Left lobe of liver (tissue), 2 donors: ENCODE data around the gene OPRL1. TPM values are rescaled to one million over a fixed set of nuclear protein-coding genes. Genes with fewer than 3 reads are reported as not detected.

Experiments used
- ATAC-seq: fragments of 200-7000 bp; cut with Tn5 transposase; one replicate; pipeline ENCODE4 v1.9.1; 2020; ENCODE audit warnings: mild to moderate bottlenecking, moderate library complexity
- DNase-seq: peaks from one replicate; pipeline ENCODE4 v3.0.0-alpha.2; 2020; ENCODE audit warnings: low spot score
- total RNA-seq: library from RNA; stranded (reverse); gene quantifications from one replicate; pipeline ENCODE4 v1.2.1, GENCODE V29; 2021
- donor health status: DM: no; HTN: no; CAD: no; lungs with moderate emphysema.
- donor health status: DM: no; HTN: yes; CAD: no.

Gene OPRL1
- total RNA-seq: 0.15 TPM

DNA sequence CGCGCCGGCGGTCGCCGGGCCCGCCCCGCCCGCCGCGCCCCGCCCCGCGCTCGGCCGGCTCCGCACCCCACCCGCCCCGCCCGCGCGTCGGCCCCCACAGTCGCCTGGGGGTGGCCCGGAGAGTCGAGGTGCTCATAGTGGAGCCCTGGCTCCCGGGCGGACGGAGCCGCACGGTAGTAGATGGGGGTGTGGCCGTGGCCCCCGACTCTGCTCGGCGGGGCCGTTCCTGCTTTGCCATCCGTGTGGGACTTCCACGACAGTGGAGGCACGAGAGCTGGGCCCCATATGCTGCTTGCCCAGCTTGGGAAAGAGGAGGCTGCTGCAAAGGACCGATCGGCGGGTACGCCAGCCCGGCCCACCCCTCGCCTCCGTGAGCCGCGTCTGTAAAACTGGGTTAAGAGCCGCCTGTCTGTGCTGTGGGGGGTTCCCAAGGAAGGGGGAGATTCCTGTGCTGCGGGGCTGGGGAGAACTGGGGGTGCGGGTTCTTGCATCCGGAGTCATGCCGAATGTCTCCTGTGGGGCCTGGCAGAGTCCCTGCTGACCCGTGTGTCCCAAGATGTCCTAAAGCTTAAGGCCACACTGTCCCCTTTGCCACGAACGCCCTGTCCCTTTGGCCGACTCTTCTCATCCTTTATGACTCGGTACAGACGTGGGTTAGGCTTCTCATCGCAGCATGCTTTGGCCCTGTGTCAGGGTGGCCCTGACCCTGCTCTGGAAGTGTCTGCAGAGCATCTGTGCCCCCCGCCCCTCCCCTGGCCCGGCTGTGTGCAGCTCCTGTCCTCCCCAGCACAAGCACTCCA, at the start of gene OPRL1:
OPRL1 (plus strand) TSS at position 70 of the 800 bp plus-strand sequence. CDS start 12,639 bp downstream, outside the sequence.
- no peak for ATAC-seq
- no peak for DNase-seq

DNA sequence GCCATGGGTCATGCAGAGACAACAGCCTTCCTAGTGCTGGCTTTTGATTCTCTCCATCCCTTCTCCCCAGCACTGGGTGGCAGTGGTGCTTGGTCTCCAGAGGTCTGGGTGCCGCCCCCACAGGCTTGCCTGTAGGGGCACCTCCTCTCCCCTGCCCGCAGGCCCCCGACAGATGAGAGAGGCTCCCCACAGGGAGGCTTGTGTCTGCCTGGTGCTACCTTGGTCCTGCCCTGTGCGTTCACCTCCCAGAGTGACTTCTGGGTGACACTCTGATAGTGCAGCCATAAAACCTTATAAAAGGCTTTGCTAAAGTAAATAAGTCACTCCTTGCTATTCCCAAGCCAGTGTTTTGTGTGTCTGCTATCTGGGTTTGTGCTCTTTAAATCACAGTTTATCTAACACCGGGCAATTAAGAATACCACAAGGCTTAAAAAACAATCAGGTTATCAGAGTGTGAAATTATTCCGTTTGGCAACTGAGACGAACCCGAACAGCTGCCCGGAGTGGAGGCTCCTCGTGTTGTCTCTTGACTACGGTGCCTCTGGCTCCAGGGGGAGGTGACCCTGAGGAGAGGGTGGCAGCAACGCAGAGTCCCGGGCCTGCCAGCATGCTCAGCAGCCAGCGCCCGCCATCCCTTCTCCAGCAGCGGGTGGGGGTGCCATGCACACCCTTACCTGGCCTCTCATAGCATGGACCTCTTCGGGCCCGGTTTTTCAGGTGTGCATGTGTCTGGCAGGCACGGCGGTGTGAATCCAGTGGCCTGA, 49.3 kb upstream of the OPRL1 start:
- DNase-seq: no peak
- no peak for ATAC-seq

DNA sequence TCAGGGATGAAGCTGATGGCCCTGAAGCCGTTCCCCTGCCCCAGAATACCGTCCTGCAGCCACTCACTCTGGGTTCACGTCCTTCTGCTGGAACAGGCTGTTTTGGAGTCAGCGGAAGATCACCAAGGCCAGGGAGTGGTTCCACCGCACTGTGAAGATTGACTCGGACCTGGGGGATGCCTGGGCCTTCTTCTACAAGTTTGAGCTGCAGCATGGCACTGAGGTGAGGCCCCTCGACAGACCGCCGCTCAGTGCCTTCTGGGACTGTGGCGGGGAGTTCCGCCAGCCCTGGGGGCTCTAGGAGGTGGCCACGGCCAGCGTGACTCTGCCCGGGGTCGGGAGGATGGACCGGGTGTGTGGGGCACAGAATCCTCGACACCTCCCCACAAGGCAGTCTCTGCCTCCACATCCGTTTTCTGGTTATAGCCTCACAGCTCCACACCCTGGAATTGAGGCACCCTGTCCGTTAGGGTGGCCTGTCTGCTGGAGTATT, 48.0 kb upstream of the OPRL1 start:
- DNase-seq: no peak

DNA sequence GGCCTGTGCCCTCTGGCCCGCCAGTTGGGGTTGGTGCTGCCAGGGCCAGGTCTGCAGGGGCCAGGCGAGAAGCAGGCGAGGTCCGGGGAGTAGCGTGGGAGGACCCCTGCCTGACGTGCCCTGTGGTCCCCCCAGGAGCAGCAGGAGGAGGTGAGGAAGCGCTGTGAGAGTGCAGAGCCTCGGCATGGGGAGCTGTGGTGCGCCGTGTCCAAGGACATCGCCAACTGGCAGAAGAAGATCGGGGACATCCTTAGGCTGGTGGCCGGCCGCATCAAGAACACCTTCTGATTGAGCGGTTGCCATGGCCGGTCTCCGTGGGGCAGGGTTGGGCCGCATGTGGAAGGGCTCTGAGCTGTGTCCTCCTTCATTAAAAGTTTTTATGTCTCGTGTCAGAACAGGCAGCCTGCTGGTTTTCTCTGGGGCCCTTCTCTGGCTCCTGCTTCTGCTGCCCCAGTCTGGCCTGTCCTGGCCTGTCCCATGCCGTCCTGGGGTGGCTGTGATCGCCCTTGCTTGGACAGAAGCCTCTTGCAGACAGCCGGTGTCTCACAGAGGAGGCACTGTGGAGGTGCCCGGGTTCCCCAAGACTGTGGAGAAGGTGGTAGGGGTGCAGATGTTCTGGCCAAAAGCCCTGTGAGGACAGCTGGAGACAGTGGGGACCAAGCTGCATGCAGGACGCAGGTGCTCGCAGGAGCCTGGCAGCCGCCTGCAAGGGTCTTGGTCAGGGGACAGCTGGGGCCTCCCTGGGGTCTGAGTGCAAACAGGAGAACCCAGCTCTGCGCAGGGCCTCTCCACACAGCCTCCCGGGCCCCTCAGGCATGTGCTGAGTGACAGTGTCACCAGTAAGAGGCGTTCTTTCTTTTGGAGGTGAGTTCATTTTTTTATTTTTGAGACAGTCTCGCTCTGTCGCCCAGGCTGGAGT, 46.9 kb upstream of the OPRL1 start:
- ATAC-seq: no peak

More for the DNA sequence above, 48.0 kb upstream of the OPRL1 start:
- no peak for ATAC-seq

DNA sequence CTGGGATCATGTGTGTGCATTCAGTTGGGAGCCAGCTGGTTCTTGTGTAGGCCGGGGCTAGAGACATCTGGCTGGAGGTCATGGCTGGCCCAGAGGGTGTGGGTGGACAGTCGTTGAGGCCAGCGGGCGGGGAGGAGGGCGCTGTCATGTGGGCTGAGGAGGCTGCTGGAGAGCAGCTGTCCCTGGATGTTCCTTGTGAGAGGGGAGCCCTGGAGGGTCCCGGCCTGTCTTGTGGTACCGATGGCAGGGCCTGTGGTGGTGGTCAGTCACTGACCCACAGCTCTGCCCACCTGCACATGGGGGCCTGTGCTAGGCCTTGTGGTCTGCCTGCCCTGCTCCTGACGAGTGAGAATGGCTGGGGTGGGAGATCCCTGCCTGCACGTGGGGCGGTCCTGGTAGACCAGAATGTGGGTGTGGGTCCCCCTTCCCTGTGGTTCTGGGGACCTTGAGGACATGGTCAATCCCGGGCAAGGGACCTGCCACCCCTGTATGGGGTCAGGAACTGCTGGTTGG, 45.8 kb upstream of the OPRL1 start:
- ATAC-seq: no peak
- no peak for DNase-seq

More for the DNA sequence above, 46.9 kb upstream of the OPRL1 start:
- DNase-seq: no peak

DNA sequence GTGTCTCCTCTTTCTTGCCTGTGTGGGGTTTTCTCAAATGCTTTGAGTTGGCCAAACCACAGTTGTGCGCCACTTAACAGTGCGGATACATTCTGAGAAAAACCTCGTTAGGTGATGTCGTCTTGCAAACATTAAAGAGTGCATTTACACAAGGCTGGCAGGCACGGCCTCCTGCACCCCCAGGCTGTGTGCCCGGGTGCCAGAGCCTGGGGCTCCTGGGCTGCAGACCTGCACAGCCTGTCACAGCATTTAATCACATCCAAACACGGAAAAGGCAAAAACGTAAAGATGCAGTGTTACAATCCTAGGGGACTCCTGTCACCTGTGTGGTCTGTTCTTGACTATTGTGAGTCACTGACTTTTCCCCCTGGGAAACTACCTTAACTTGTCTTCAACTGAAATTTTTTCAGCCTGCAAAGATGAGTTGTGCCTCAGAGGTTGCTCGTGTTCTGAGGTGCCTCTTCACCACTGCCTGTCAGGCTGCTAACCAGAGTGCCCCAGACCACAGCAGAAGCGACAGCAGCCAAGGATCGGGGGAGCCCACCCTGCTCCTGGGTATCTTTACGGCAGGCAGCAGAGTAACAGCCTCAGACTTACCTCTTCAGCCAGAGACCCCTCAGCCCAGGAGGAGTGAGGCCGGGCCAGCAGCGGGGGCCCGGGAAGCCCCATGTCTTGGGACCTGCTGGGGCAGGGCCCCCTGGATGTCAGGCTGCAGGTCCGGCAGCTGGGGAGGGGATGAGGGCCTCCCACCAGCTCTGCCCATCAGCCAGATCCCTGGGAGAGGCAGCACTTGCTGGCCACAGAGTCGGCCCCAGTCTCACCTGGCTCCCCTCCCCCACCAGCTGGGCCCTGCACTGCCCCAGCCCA, 44.6 kb upstream of the OPRL1 start:
- DNase-seq (no peak), ATAC-seq (no peak)

DNA sequence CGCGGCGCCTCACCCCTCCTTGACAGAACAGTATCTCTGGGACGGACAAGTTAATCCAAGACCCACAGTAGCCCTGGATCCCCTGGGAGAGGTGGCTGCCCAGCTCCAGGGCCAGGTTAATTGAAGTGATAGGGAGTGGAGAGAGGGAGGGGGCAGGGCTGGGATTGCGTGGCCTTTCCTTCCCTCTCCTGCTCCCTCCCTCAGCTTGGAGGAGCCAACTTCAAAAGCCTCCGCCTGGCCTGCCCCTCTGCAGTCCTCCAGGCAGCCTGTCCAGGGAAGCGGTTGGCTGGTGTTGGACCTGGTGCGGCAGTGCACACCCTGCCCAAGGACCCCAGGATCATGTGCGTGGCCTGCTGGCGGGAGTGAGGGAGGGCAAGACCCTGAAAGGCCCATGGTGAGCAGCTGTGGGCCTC, 43.9 kb upstream of the OPRL1 start, which contains the start of gene C20orf204:
C20orf204 (plus strand) TSS at position 250 of the 413 bp plus-strand sequence; CDS start at position 392, 142 bp downstream.
- ATAC-seq (no peak), DNase-seq (no peak)

DNA sequence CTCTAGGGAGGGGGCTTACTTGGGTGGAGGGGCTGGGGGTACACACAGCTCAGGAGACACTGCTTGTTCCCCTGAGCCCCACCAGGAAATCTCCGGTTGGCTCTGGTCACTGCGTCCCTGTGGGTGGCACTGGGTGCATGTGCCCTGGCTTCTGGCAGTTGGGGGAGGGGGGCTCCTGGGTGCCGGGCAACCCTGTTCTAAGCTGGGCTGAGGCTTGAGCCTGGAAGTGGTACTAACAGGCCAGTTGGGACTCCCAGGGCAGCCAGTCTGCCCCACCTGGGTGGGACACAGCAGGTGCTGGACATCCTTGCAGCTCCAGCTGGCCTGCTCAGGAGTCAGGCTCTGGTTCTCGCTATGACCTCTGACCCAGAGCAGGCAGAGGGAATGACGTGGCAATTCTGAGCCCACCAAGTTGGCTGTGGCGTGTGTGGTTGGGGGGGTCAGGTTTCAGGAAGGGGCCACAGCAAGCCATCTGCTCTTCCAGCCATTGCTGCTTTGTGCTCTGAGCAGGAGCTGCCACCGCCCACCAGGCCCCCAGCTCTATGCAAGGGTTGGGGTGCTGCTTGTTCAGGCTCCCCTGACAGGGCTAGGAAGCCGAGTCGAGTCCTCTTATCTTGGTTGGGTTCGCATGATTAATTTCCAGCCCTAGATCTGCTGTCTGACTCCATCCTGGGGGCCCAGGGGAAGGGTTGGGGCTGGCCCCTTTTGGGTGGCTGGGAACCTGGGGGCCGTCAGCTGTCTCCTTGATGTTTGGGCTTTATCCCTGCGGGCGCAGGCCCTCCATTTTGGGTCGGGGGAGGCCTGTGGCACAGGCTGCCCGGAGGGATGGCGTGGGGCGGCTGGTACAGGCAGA, 43.3 kb upstream of the OPRL1 start:
- no peak for ATAC-seq
- DNase-seq: no peak

DNA sequence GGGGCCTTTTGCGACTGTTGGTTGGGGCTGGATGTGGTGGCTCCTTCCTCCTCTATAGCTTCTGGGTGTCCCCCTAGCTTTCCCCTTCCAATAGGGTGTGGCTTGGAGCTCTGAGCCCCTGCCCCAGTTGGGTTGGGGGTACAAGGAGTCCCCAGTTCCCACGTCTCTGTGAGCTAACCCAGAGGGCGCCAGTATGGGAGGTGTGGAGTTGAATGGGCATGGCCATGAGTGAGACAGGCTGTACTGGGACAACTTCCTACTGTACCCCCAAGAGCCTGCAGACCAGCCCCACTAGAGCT, 42.7 kb upstream of the OPRL1 start:
- DNase-seq (no peak), ATAC-seq (no peak)

DNA sequence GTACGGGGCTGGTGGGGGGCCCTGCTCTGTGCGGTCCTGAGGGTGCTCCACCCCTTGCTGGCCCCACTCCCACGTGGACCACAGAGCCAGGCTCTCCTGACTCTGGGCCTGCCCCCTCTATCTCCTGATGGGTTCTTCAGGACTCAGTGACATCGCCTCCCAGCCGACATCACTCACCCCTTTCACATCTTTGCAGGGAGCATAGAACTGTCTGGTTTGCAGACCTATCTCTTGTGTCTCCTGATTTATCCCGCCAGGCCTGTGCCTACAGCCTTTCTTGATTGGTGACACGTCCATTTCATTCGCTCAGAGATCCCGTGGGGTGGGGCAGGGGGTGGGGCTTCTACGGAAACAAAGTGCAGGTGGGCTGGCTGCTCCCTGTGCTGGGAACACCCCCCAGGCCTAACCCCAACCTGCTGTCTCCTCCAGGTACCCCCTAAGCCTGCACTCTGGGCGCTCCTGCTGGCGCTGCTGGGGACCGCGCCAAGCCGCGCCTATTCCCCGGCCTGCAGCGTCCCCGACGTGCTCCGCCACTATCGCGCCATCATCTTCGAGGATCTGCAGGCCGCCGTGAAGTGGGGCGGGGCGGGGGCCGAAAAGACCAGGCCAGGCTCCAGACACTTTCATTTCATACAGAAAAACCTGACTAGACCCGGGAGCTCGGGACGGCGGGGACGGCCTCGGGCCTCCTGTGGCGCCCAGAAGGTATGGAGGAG, 42.2 kb upstream of the OPRL1 start:
- DNase-seq (no peak), ATAC-seq (no peak)

DNA sequence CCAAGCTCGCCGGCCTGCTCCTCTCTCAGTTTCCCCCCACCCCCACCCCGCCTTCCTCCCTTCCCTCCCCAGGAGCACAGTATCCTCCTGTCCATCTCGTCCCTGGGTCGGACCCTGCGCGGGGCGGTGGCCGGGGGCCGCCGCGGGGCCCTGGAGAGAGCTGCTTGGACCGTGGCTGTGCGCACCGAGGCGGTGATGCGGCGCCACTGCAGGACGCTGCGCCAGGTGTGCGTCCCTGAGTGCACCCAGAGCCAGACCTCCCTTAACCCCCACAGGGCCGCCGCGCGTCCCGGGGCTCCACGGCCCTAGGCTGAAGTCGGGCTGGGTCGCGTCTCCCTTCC, 41.7 kb upstream of the OPRL1 start:
- DNase-seq (no peak), ATAC-seq (peak; percentile 62)

DNA sequence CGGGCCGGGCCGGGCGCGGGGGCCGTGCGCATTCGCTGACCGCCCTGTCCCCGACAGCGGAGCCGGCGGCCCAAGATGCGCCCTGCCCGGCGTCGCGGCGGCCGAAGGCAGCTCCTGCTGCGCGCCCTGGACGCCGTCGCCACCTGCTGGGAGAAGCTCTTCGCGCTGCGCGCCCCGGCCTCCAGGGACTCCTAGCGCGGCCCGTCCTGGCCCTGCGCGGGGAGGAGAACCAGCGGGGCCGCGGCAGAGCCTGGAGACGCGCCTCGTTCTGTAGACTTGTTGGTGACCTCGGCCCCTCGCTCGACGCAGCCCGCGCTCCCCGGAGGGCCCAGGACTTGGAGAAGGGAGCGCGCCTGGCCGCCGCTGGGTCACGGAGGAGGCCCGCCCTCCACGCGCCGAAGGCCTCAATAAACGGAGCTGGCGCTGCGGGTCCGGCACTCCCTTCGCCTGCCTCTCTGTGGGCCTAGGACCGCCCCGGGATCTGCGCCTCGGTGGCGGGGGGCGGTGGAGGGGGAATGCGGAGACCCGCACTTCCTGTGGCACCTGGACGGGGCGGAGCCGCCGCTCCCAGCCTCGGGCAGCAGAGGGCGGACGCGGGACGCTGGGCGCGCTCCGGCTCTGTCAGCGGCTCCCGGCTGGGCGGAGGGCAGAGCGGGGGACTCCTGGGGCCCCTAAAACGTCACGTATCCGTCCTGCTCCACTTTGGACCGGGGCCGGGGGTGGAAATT, 41.2 kb upstream of the OPRL1 start:
- ATAC-seq (peak; percentile 89), DNase-seq (peak; percentile 82)

DNA sequence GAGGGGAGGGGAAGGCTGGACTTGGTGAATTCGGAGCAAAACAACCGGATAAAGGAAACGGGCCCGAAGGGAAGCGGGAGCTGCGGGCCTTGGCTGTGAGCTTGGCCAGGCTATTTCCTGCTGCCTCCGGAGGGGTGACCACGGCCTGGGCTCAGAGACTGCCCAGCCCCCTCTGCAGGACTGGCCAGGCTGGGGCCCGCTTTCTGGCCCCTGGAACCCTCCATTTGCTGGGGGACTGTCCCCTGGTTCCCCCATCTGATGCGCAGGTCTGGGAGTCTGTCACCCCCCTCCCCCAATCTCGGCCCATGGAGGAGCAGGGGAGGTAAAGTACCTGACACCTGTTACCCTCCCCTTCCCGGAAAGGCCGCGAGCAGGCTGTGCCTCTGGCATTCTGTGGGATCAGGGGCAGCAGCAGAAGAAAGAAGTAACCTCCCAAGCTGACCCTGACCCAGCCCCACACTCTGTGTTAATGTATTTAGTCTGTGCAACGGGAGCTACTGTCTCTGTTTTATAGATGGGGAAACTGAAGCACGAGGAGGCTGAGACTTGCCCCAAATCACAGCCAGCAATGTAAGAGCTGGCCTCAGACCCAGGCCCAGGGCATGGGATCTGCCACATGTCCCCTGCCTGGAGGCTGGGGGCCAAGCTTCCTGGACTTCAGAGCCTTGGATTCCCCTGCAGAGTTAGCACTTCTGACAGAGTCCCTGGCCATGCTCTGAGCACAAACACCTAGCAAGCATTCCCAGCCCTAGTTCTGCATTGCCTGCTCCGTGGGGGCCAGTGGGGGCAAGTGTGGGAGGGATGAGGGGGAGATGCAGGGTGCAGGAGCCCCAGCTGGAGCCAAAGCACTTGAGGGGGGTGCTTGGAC, 40.4 kb upstream of the OPRL1 start:
- ATAC-seq (peak; percentile 34), DNase-seq (no peak)

DNA sequence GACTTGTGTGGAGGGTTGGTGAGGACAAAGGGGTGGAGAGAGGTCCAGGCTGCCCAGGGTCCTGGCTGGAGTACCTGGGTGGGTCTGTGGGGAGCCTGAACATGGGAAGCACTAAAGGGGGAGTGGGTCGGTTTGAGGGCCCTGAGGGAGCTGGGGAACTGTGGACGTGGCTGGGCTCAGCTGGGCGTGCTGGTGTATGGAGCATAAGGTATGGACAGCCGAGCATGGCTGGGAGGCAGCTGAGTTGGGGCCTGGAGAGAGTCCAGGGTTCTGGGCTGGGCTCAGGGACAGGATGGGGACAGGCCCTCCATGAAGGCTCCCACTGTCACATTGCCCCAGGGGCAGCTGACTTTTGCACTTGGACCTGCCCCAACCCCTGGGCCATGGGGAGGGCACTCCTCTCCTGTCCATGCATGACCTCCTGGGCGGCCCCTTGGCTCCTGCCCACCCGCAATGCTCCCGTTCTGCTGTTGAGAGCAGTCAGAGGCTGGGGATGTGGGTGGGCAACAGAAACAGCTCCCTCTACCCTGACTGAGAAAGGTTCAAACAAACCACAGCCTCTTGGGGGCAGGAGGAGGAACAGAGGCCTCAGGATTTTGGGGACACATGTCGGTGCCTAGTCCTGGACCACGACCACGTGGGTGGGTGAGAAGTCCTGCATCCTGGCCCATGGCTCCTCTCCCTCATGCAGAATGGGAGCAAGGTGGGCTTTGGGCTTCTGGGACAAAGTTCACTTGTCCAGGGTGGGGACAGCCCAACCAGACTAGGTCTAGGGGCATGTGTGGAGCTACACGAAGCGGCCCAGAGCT, 39.4 kb upstream of the OPRL1 start:
- ATAC-seq (no peak), DNase-seq (no peak)

DNA sequence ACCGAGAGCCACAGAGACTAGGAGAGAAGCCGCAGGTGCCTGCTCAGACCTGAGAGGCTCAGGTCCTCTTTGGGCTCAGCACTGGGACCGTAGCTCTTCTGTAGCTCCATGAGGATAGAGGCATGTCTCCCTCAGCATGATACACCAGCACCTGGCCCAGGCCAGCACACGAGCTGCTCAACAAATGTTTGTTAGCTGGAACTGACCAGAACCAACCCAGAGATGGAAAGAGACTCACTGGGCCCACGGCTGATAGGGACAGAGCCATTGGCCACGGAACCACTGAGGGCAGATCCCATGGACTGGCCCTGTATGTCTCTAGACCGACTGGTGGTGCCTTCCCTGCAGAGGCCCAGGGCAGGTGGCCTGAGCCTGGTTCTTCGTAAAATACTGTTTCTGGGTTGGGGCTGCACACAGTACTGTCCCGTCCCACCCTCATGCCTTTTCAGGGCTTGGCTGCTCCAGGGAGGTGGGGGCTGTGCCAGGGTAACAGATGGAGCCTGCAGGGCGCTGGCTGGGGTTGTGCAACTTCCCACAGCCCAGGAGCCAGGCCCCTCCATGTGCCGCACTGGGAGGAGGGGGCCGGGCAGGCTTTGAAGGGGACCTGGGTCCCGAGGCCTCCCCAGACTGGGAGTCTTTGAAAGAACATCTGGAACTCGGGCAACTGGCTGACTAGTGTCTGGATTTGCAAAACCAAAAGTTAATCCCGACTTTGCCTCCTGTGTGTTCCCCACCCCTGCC, 38.7 kb upstream of the OPRL1 start:
- ATAC-seq (no peak), DNase-seq (no peak)
